HL-60 (cell line): ENCODE results near the gene TMF1.

Experiments
- DNase-seq, 2 experiments: peaks; one replicate each; pipeline ENCODE4 v3.0.0-alpha.2; 2010 to 2020; ENCODE audit warnings: low read depth in 1 of 2, low spot score in 1 of 2
- H3K27ac ChIP-seq: fragments of 250-450 bp; sonication (Bioruptor Pico); replicated peaks from 2 replicates; pipeline ENCODE4 v1.5.1; 2020; ENCODE audit warnings: mild to moderate bottlenecking, moderate library complexity
- H3K27me3 ChIP-seq: fragments of 250-450 bp; sonication (Bioruptor Pico); 2 replicates; pipeline ENCODE4 v1.5.1; 2021; ENCODE audit warnings: mild to moderate bottlenecking, moderate library complexity; ENCODE audit not compliant: insufficient read depth, poor library complexity, severe bottlenecking
- H3K4me3 ChIP-seq: replicated peaks from 2 replicates; pipeline ENCODE4 v1.5.1; 2011; ENCODE audit warnings: mild to moderate bottlenecking, control low read depth, low read length; ENCODE audit not compliant: insufficient read depth
- CTCF ChIP-seq: IDR thresholded peaks from one replicate; pipeline ENCODE4 v1.5.1; 2011; ENCODE audit warnings: low read length, control low read depth, inconsistent platforms; ENCODE audit not compliant: insufficient read depth
- GABPA ChIP-seq: IDR thresholded peaks from 2 replicates; pipeline ENCODE4 v1.6.1; 2012; ENCODE audit warnings: low read depth
- POLR2AphosphoS5 ChIP-seq: IDR thresholded peaks from 2 replicates; pipeline ENCODE4 v1.6.1; 2012; ENCODE audit warnings: low read depth
- REST ChIP-seq: IDR thresholded peaks from 2 replicates; pipeline ENCODE4 v1.6.1; 2012; ENCODE audit warnings: low read depth; ENCODE audit not compliant: insufficient replicate concordance
- SPI1 ChIP-seq: IDR thresholded peaks from 2 replicates; pipeline ENCODE4 v1.6.1; 2012; ENCODE audit warnings: low read depth, mild to moderate bottlenecking, borderline replicate concordance
- microRNA-seq: library from miRNA; unstranded; fragments of <30 nt; microRNA quantifications from one replicate; pipeline ENCODE4, GENCODE V29; 2018

Gene TMF1

GRCh38 chr3:68974711-68975110 is 77.4 kb downstream of the TMF1 start:
- Histone ChIP-seq H3K4me3 (no peak overlapping the region), H3K27me3 (peaks cover 9% of the 10 kb centered on the region), H3K27ac (no peak overlapping the region)
- DNase-seq: no peak
- TF ChIP-seq CTCF (no peak), SPI1 (no peak), GABPA (no peak), REST (no peak), POLR2AphosphoS5 (no peak)

GRCh38 chr3:68973639-68974038 is 78.5 kb downstream of the TMF1 start:
- Histone ChIP-seq H3K4me3 (no peak overlapping the region), H3K27ac (no peak overlapping the region), H3K27me3 (peaks cover 13% of the 10 kb centered on the region)
- TF ChIP-seq GABPA (no peak), SPI1 (no peak), REST (no peak), CTCF (no peak), POLR2AphosphoS5 (no peak)
- DNase-seq: no peak

- Histone ChIP-seq H3K27me3 (peaks cover 13% of the 10 kb centered on the region), H3K27ac (no peak overlapping the region), H3K4me3 (no peak overlapping the region)
- DNase-seq: peak in 1 of 2 experiments; percentile 46
- peak; percentile 63 for TF ChIP-seq CTCF
- TF ChIP-seq POLR2AphosphoS5: no peak
Measured at GRCh38 chr3:68972358-68972979, 79.7 kb downstream of the TMF1 start.

Small RNA genes within 50 kb of the gene (microRNA-seq; reads per million reads assigned to microRNA genes)
- 9.3 reads per million, percentile 30 among the genes with 10 or more reads in this experiment for gene MIR3136
